ENCODE data around the gene ACAA1.
"Not testable (repeated sequence)": the region's sequence is repeated elsewhere in the genome, so short reads cannot be mapped to it uniquely, and the experiment has no call there.

The ACAA1 gene

GRCh38 chr3:38138349-38139190 is 1.6 kb upstream of the ACAA1 start, which contains the start of gene MYD88:
MYD88 (plus strand) TSS chr3:38138661; CDS start chr3:38138701, 40 bp downstream.
- Histone ChIP-seq H3K4me1 (no peaks in the 10 kb centered on the region), H3K4me3 (ENCODE audit: low read depth, low read length) (peak within 1 kb of the TSS; percentile 68), H3K9me3 (no peaks in the 10 kb centered on the region), H3K36me3 (no peaks in the 10 kb centered on the region), H3K27me3 (no peaks in the 10 kb centered on the region)
- DNase-seq, result peak; percentile 56
- TF ChIP-seq CTCF (IDR thresholded peaks at IDR 0.05; ENCODE audit: low read depth, low read length), result no peak

DNA sequence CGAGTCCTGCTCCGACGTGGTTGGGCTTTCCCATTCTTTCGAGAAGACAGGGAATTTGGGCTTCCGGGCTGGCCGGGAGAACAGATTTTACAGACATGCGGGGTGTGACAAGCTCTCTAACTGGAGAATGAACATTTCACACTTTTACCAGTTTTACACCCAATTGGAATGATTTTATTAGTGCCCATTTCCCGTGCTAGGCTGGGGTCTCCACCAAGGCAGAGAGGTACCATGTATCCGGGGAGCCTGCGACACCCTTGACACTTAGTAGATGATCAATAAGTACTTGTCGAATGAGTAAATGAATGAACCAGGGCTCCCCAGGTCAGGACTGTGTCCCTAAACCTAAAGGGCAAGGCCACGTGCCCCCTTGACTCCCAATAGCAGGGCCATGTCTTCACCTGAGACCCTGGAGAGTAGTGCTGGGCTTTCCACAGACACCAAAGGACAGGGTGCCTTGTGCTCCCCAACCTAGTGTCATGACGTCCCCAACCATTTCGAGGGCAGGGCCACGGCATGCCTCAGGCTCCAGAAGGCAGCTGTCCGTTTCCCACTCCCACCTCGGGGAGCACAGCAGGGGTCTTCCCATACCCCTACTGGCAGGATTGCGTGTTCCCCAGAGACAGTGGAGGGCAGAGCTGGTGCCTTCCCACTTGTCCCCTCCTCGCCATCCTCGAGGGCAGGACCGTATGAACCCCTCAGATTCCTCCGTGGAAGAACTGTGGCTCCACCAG is 855 bp upstream of the ACAA1 start:
- H3K9me3 ChIP-seq, result no peaks in the 10 kb centered on the region
- no peak for DNase-seq
- H3K36me3 ChIP-seq, result no peaks in the 10 kb centered on the region
- peak overlapping the region; percentile 68 for H3K4me3 ChIP-seq (ENCODE audit: low read depth, low read length)
- no peaks in the 10 kb centered on the region for H3K4me1 ChIP-seq
- TF ChIP-seq CTCF (IDR thresholded peaks at IDR 0.05; ENCODE audit: low read depth, low read length), result no peak
- H3K27me3 ChIP-seq, result no peaks in the 10 kb centered on the region

GRCh38 chr3:38136393-38136776 is 542 bp downstream of the ACAA1 start:
- TF ChIP-seq CTCF (IDR thresholded peaks at IDR 0.05; ENCODE audit: low read depth, low read length), result no peak
- Histone ChIP-seq H3K36me3 (no peaks in the 10 kb centered on the region), H3K27me3 (no peaks in the 10 kb centered on the region), H3K4me3 (ENCODE audit: low read depth, low read length) (peak overlapping the region; percentile 70), H3K4me1 (no peaks in the 10 kb centered on the region), H3K9me3 (no peaks in the 10 kb centered on the region)
- no peak for DNase-seq

GRCh38 chr3:38135621-38136277 is 1.2 kb downstream of the ACAA1 start:
- H3K9me3 ChIP-seq, DNase-seq, H3K27me3 ChIP-seq, H3K36me3 ChIP-seq, H3K4me1 ChIP-seq: not testable (repeated sequence)
- H3K4me3 ChIP-seq (ENCODE audit: low read depth, low read length), result peak overlapping the region; percentile 70

DNA sequence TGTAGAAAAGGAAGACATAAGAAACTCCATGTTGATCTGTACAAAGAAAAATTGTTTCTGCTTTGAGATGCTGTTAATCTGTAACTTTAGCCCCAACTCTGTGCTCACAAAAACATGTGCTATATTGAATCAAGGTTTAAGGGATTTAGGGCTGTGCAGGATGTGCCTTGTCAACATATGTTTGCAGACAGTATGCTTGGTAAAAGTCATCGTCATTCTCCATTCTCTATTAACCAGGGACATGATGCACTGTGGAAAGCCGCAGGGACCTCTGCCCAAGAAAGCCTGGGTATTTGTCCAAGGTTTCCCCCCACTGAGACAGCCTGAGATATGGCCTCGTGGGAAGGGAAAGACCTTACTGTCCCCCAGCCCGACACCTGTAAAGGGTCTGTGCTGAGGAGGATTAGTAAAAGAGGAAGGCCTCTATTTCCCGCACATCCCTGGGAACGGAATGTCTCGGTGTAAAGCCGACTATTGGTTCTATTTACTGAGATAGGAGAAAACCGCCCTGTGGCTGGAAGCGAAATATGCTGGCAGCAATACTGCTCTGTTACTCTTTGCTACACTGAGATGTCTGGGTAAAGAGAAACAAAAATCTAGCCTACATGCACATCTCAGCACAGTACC is 2.3 kb downstream of the ACAA1 start:
- H3K4me1 ChIP-seq; DNase-seq; H3K9me3 ChIP-seq; H3K27me3 ChIP-seq; H3K4me3 ChIP-seq (ENCODE audit: low read depth, low read length); H3K36me3 ChIP-seq: not testable (repeated sequence)

- no peak overlapping the region for H3K4me3 ChIP-seq (ENCODE audit: low read depth, low read length)
- DNase-seq, result no peak
- no peaks in the 10 kb centered on the region for H3K9me3 ChIP-seq
- no peaks in the 10 kb centered on the region for H3K36me3 ChIP-seq
- TF ChIP-seq CTCF (IDR thresholded peaks at IDR 0.05; ENCODE audit: low read depth, low read length), result no peak
- H3K4me1 ChIP-seq, result no peaks in the 10 kb centered on the region
- H3K27me3 ChIP-seq, result no peaks in the 10 kb centered on the region
Observed at GRCh38 chr3:38133557-38134405, 3.1 kb downstream of the ACAA1 start.

Data from BE2C (cell line).